Neural progenitor cell (in vitro differentiated cells): ENCODE results near the gene FBXL4.

Experiments
- CTCF ChIP-seq: fragments of 200-600 bp; sonication (generic); IDR thresholded peaks from 2 replicates; pipeline ENCODE4 v1.5.1; 2017; ENCODE audit warnings: antibody characterized with exemption, mild to moderate bottlenecking
- EZH2phosphoT487 ChIP-seq: fragments of 200-600 bp; sonication (generic); IDR thresholded peaks from 2 replicates; pipeline ENCODE4 v1.6.1; 2017; ENCODE audit warnings: antibody characterized with exemption

- TF ChIP-seq CTCF (no peak), EZH2phosphoT487 (no peak)
Observed at GRCh38 chr6:98927534-98927933, 20.2 kb downstream of the FBXL4 start.
